Neural cell (in vitro differentiated cells): ENCODE results near the gene WNT16. TPM values are rescaled to one million over a fixed set of nuclear protein-coding genes. Genes with fewer than 3 reads are reported as not detected.

Source experiments
- H2AFZ ChIP-seq: fragments of 200-600, 300-800 bp; sonication (generic), shearing (Covaris generic); 2 replicates; pipeline ENCODE4 v1.6.0; 2014; ENCODE audit warnings: low read depth, mild to moderate bottlenecking, antibody characterized with exemption, low read length, moderate library complexity
- H3F3A ChIP-seq: fragments of 200-600 bp; shearing (Covaris generic); 2 replicates; pipeline ENCODE4 v1.6.1; 2016; ENCODE audit warnings: mild to moderate bottlenecking, moderate library complexity, mixed read lengths, antibody characterized with exemption, low read length; ENCODE audit not compliant: insufficient read depth, poor library complexity, severe bottlenecking
- H3K27ac ChIP-seq: fragments of 200-600, 300-800 bp; sonication (generic), shearing (Covaris generic); 2 replicates; pipeline ENCODE4 v1.5.1; 2014; ENCODE audit warnings: mild to moderate bottlenecking, low read length, moderate library complexity
- H3K27me3 ChIP-seq: fragments of 300-800, 200-600 bp; sonication (generic), shearing (Covaris generic); 2 replicates; pipeline ENCODE4 v1.6.0; 2014; ENCODE audit warnings: mild to moderate bottlenecking, low read depth, low read length, moderate library complexity; ENCODE audit not compliant: insufficient read depth
- H3K36me3 ChIP-seq: fragments of 300-800, 200-600 bp; sonication (generic), shearing (Covaris generic); 2 replicates; pipeline ENCODE4 v1.5.1; 2014; ENCODE audit warnings: mild to moderate bottlenecking, antibody characterized with exemption, low read length, moderate library complexity; ENCODE audit not compliant: insufficient read depth
- H3K4me2 ChIP-seq: fragments of 300-800, 200-600 bp; sonication (generic), shearing (Covaris generic); 2 replicates; pipeline ENCODE4 v1.6.0; 2014; ENCODE audit warnings: mild to moderate bottlenecking, low read length
- H3K4me3 ChIP-seq: fragments of 300-800, 200-600 bp; sonication (generic), shearing (Covaris generic); 2 replicates; pipeline ENCODE4 v1.5.1; 2014; ENCODE audit warnings: mild to moderate bottlenecking, low read length, moderate library complexity
- H3K79me2 ChIP-seq: fragments of 200-600 bp; shearing (Covaris generic); replicated peaks from 2 replicates; pipeline ENCODE4 v1.6.0; 2014; ENCODE audit warnings: mild to moderate bottlenecking, low read length, moderate library complexity; ENCODE audit not compliant: insufficient read depth
- H3K9ac ChIP-seq: fragments of 300-800, 200-600 bp; sonication (generic), shearing (Covaris generic); 2 replicates; pipeline ENCODE4 v1.6.1; 2016; ENCODE audit warnings: mild to moderate bottlenecking, low read length, mixed read lengths
- H3K9me2 ChIP-seq: fragments of 200-600 bp; shearing (Covaris generic); 2 replicates; pipeline ENCODE4 v1.6.1; 2016; ENCODE audit warnings: mild to moderate bottlenecking, low read length, mixed read lengths; ENCODE audit not compliant: insufficient read depth
- H3K9me3 ChIP-seq: fragments of 200-600, 300-800 bp; sonication (generic), shearing (Covaris generic); 2 replicates; pipeline ENCODE4 v1.6.1; 2016; ENCODE audit warnings: mild to moderate bottlenecking, mixed run types, low read length, moderate library complexity, mixed read lengths
- H4K20me1 ChIP-seq: fragments of 200-600 bp; shearing (Covaris generic); 2 replicates; pipeline ENCODE4 v1.6.1; 2016; ENCODE audit warnings: mild to moderate bottlenecking, mixed run types; ENCODE audit not compliant: insufficient read depth
- CTCF ChIP-seq: fragments of 450-650 bp; IDR thresholded peaks from 2 replicates; pipeline ENCODE4 v1.5.1; 2014; ENCODE audit warnings: antibody characterized with exemption, mild to moderate bottlenecking, moderate library complexity; ENCODE audit not compliant: poor library complexity, severe bottlenecking
- EP300 ChIP-seq: fragments of 450-650 bp; conservative IDR thresholded peaks from 2 replicates; pipeline ENCODE4 v1.6.1; 2014; ENCODE audit warnings: antibody characterized with exemption, mild to moderate bottlenecking, moderate library complexity; ENCODE audit not compliant: poor library complexity, severe bottlenecking
- EZH2 ChIP-seq: fragments of 200-600, 300-800 bp; shearing (Covaris generic), sonication (generic); IDR thresholded peaks from 2 replicates; pipeline ENCODE4 v1.6.1; 2014; ENCODE audit warnings: antibody characterized with exemption, low read length, borderline replicate concordance, mild to moderate bottlenecking; ENCODE audit not compliant: insufficient read depth, poor library complexity, severe bottlenecking
- MXI1 ChIP-seq: fragments of 450-650 bp; conservative IDR thresholded peaks from 2 replicates; pipeline ENCODE4 v1.6.1; 2014; ENCODE audit warnings: antibody characterized with exemption, mild to moderate bottlenecking; ENCODE audit not compliant: poor library complexity, severe bottlenecking
- POLR2AphosphoS5 ChIP-seq: IDR thresholded peaks from 2 replicates; pipeline ENCODE4 v1.6.1; 2012
- RAD21 ChIP-seq: fragments of 450-650 bp; conservative IDR thresholded peaks from 2 replicates; pipeline ENCODE4 v1.6.1; 2014; ENCODE audit warnings: antibody characterized with exemption, mild to moderate bottlenecking, moderate library complexity
- SMC3 ChIP-seq: fragments of 450-650 bp; conservative IDR thresholded peaks from 2 replicates; pipeline ENCODE4 v1.6.1; 2014; ENCODE audit warnings: antibody characterized with exemption, mild to moderate bottlenecking, moderate library complexity; ENCODE audit not compliant: poor library complexity
- TAF1 ChIP-seq: IDR thresholded peaks from 2 replicates; pipeline ENCODE4 v1.6.1; 2012; ENCODE audit warnings: low read depth
- polyA plus RNA-seq: library from polyadenylated mRNA; depleted of rRNA; stranded (reverse); fragments of >200 nt; gene quantifications from 2 replicates; pipeline ENCODE4 v1.2.3, GENCODE V29; 2014
- TF ChIP-seq, protein P1 (sequence below): IDR thresholded peaks from 2 replicates; pipeline ENCODE4 v1.6.1; 2012; ENCODE audit warnings: borderline replicate concordance

Gene WNT16
- polyA plus RNA-seq, 1 donor from 2014 or later: not detected

- Histone ChIP-seq H3K27me3 (no peaks in the 10 kb centered on the region), H3F3A (no peaks in the 10 kb centered on the region), H4K20me1 (no peaks in the 10 kb centered on the region), H3K36me3 (no peaks in the 10 kb centered on the region), H3K79me2 (no peaks in the 10 kb centered on the region), H3K4me3 (no peak overlapping the region), H3K9ac (no peak overlapping the region), H3K27ac (no peak overlapping the region), H2AFZ (no peak overlapping the region), H3K4me2 (no peak overlapping the region), H3K9me3 (no peaks in the 10 kb centered on the region), H3K9me2 (no peaks in the 10 kb centered on the region)
- TF ChIP-seq POLR2AphosphoS5 (no peak), RAD21 (no peak), EZH2 (no peak), EP300 (no peak), SMC3 (no peak), MXI1 (no peak), TAF1 (no peak), CTCF (no peak)
Observed at GRCh38 chr7:121307021-121307574, 21.7 kb upstream of the WNT16 start.

DNA sequence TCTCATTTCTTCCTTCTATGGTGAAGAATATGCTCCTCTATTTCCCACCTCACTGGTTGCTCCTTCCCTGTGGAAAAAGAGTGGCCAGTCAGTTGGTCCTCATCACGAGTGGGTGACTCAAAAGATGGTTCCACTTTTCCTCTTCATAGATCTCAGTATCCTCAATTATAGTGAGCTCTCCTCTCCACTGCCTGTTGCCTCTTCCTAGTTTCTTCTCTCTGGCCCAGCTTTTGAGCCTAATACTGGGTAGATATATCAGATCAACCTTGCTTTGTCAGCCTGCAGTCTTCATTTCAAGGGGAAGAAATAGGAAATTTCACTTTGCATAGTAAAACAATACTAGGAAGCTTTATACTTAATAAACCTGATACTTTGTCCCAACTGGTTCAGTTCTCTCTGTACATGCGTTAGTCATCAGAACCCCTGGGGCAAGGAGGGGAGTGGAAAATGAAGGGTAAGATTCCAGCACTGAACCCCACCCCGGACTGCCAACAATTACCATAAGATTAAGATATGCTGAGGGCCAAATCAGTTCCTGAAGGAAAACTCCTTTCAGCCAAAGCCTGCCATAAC, 15.5 kb upstream of the WNT16 start:
- Histone ChIP-seq H3K36me3 (no peaks in the 10 kb centered on the region), H3K79me2 (no peaks in the 10 kb centered on the region), H3K27me3 (no peaks in the 10 kb centered on the region), H3K4me3 (no peak overlapping the region), H3K9ac (no peak overlapping the region), H3F3A (no peaks in the 10 kb centered on the region), H3K27ac (no peak overlapping the region), H3K4me2 (no peak overlapping the region), H3K9me3 (no peaks in the 10 kb centered on the region), H4K20me1 (no peaks in the 10 kb centered on the region), H2AFZ (no peak overlapping the region), H3K9me2 (no peaks in the 10 kb centered on the region)
- TF ChIP-seq TAF1: no peak
- no peak for TF ChIP-seq EP300
- TF ChIP-seq, protein P1, sequence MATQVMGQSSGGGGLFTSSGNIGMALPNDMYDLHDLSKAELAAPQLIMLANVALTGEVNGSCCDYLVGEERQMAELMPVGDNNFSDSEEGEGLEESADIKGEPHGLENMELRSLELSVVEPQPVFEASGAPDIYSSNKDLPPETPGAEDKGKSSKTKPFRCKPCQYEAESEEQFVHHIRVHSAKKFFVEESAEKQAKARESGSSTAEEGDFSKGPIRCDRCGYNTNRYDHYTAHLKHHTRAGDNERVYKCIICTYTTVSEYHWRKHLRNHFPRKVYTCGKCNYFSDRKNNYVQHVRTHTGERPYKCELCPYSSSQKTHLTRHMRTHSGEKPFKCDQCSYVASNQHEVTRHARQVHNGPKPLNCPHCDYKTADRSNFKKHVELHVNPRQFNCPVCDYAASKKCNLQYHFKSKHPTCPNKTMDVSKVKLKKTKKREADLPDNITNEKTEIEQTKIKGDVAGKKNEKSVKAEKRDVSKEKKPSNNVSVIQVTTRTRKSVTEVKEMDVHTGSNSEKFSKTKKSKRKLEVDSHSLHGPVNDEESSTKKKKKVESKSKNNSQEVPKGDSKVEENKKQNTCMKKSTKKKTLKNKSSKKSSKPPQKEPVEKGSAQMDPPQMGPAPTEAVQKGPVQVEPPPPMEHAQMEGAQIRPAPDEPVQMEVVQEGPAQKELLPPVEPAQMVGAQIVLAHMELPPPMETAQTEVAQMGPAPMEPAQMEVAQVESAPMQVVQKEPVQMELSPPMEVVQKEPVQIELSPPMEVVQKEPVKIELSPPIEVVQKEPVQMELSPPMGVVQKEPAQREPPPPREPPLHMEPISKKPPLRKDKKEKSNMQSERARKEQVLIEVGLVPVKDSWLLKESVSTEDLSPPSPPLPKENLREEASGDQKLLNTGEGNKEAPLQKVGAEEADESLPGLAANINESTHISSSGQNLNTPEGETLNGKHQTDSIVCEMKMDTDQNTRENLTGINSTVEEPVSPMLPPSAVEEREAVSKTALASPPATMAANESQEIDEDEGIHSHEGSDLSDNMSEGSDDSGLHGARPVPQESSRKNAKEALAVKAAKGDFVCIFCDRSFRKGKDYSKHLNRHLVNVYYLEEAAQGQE: no peak
- TF ChIP-seq CTCF: no peak
- no peak for TF ChIP-seq POLR2AphosphoS5
- TF ChIP-seq RAD21: no peak
- no peak for TF ChIP-seq SMC3
- no peak for TF ChIP-seq MXI1
- TF ChIP-seq EZH2: no peak
